Common myeloid progenitor, CD34-positive (primary cell): Measurements from ENCODE around the gene BOK.

Source experiments
- CTCF ChIA-PET: fragments of 350-600 bp; sonication (Branson Sonifier 250); formaldehyde crosslinking; loops from one replicate; lab custom pipeline; 2021; ENCODE audit warnings: antibody characterized with exemption; lab: Charles Lee
- POLR2A ChIA-PET: fragments of 350-600 bp; sonication (Branson Sonifier 250); formaldehyde crosslinking; loops from one replicate; lab custom pipeline; 2021; ENCODE audit warnings: antibody characterized with exemption; lab: Charles Lee
- DNase-seq, 3 donors: peaks; one replicate each; pipeline versions ENCODE4 v3.0.0 to v3.0.0-alpha.2; 2013
- H3K27ac ChIP-seq, 2 experiments: 1 replicate in 1 of 2; 2 replicates in 1 of 2; pipeline ENCODE4 v1.7.0; 2013; ENCODE audit warnings: inconsistent platforms in 2 of 2, low read length in 2 of 2, mild to moderate bottlenecking in 2 of 2, low read depth in 1 of 2, moderate library complexity in 1 of 2; ENCODE audit not compliant: severe bottlenecking in 2 of 2, insufficient read depth in 1 of 2, poor library complexity in 1 of 2
- H3K27me3 ChIP-seq, 5 experiments: replicated peaks in 2 of 5; 1 replicate in 3 of 5; 2 replicates in 2 of 5; pipeline versions ENCODE4 v1.6.1 to v1.7.0; 2013; ENCODE audit warnings: low read length in 4 of 5, mild to moderate bottlenecking in 2 of 5, moderate library complexity in 2 of 5, inconsistent platforms in 1 of 5; ENCODE audit not compliant: insufficient read depth in 5 of 5, control insufficient read depth in 4 of 5
- H3K36me3 ChIP-seq, 4 experiments: 1 replicate in 2 of 4; 2 replicates in 2 of 4; pipeline versions ENCODE4 v1.6.1 to v1.7.0; 2013; ENCODE audit warnings: low read length in 3 of 4, control low read depth in 1 of 4, mild to moderate bottlenecking in 1 of 4; ENCODE audit not compliant: control insufficient read depth in 4 of 4, insufficient read depth in 4 of 4
- H3K4me1 ChIP-seq, 4 experiments: 1 replicate in 3 of 4; 2 replicates in 1 of 4; pipeline versions ENCODE4 v1.6.1 to v1.7.1; 2013; ENCODE audit warnings: low read length in 3 of 4, mild to moderate bottlenecking in 3 of 4, control low read depth in 1 of 4, inconsistent platforms in 1 of 4, moderate library complexity in 1 of 4; ENCODE audit not compliant: control insufficient read depth in 4 of 4, insufficient read depth in 4 of 4; ENCODE audit errors: control extremely low read depth in 1 of 4
- H3K4me3 ChIP-seq, 7 experiments: 1 replicate in 4 of 7; 2 replicates in 3 of 7; pipeline versions ENCODE4 v1.5.1 to v1.7.0; 2013; ENCODE audit warnings: mild to moderate bottlenecking in 7 of 7, low read length in 6 of 7, moderate library complexity in 6 of 7, inconsistent platforms in 2 of 7, low read depth in 2 of 7, control low read depth in 1 of 7; ENCODE audit not compliant: insufficient read depth in 4 of 7, control insufficient read depth in 1 of 7; ENCODE audit errors: extremely low read depth in 1 of 7
- H3K9me3 ChIP-seq, 5 experiments: 1 replicate in 4 of 5; 2 replicates in 1 of 5; pipeline versions ENCODE4 v1.6.1 to v1.7.1; 2013; ENCODE audit warnings: low read length in 4 of 5, mild to moderate bottlenecking in 2 of 5, inconsistent platforms in 1 of 5, low read depth in 1 of 5, moderate library complexity in 1 of 5; ENCODE audit not compliant: control insufficient read depth in 4 of 5, insufficient read depth in 2 of 5; ENCODE audit errors: control extremely low read depth in 1 of 5
- WGBS: methylation state at CpG from one replicate; pipeline ENCODE4 v1.1.5; 2013; ENCODE audit not compliant: insufficient coverage; 5-methylcytosine and 5-hydroxymethylcytosine counted together

The BOK gene

DNA sequence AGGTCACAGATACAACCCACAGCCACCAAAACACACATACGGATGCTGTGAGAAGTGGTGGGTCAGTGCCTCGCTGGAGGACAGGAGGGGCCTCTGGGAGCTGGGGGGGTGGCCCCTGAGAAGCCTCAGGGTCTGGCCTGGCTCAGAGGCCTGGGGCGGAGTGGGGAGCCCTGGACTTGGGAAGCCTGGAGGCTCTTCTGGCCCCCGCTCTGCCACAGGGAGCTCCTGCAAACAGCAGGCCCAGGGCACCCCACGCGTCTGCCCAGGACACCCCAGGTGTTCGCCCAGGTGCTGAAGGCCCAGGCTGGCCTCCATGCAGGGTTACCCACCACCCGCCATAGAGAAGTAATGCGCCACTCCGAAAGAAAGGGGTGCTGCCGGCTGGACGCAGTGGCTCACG, 52.5 kb downstream of the BOK start:
- Histone ChIP-seq H3K27ac (no peak overlapping the region), H3K4me1 (peaks cover 0 to 24% (median 21%) of the 10 kb centered on the region in 4 experiments), H3K27me3 (no peaks in the 10 kb centered on the region), H3K36me3 (peaks cover 0 to 35% (median 10%) of the 10 kb centered on the region in 4 experiments), H3K9me3 (no peaks in the 10 kb centered on the region), H3K4me3 (no peak overlapping the region)
- DNase-seq = no peak
- CTCF ChIA-PET = interaction anchor here (1.0 to 1.1 kb wide), 2 partner anchors 15 to 25 kb away, joined by 4 read pairs; no protein-coding TSS in a partner anchor
- WGBS = 98% methylated on average over 11 of the region's 13 CpGs
- POLR2A ChIA-PET = no interaction called here

DNA sequence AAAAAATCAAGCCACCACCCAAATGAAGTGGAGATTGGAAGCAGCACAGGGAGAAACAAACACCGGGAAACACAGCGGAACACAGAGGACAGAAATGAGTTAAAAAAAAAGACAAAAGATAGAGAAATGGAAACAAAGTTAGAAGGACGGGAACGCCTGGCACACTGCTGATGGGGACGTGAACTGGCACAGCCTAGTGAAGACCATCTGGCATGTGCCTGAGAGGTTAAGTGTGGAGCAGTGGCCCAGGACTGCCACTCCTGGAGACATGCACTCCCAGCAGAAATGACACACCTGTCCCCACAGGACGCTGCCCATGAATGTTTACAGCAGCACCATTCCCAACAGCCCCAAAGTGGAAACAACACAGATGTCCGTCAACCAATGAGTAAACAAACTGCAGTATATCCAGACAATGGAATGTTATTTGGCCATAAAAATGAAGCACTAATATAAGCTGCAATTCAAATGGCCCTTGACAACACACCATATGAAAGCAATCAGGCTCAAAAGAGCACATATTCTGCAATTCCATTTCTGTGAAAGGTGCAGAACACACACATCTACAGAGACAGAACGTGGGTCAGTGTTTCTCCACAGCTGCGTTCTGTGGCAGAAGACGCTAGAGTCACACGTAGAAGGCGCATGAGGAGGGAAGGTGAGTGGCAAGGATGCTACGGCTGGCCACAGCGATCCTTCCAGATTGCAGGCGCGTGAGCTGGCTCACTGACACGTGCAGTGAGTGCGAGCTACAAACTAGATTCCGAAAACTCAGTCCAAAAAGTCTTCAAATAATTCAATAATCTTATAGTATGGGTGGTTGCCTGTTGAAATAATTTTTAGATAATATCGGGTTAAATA, 53.8 kb downstream of the BOK start:
- Histone ChIP-seq H3K4me1 (peaks cover 0 to 31% (median 26%) of the 10 kb centered on the region in 4 experiments), H3K27ac (no peak overlapping the region), H3K36me3 (peaks cover 0 to 25% (median 1%) of the 10 kb centered on the region in 4 experiments), H3K27me3 (no peaks in the 10 kb centered on the region), H3K4me3 (no peak overlapping the region), H3K9me3 (no peaks in the 10 kb centered on the region)
- ChIA-PET POLR2A (no interaction called here), CTCF (interaction anchor here (0.7 to 1.0 kb wide), 2 partner anchors 13 to 177 kb away, joined by 3 read pairs; no protein-coding TSS in a partner anchor)
- 99% methylated on average over 12 of the region's 20 CpGs for WGBS
- DNase-seq = no peak

DNA sequence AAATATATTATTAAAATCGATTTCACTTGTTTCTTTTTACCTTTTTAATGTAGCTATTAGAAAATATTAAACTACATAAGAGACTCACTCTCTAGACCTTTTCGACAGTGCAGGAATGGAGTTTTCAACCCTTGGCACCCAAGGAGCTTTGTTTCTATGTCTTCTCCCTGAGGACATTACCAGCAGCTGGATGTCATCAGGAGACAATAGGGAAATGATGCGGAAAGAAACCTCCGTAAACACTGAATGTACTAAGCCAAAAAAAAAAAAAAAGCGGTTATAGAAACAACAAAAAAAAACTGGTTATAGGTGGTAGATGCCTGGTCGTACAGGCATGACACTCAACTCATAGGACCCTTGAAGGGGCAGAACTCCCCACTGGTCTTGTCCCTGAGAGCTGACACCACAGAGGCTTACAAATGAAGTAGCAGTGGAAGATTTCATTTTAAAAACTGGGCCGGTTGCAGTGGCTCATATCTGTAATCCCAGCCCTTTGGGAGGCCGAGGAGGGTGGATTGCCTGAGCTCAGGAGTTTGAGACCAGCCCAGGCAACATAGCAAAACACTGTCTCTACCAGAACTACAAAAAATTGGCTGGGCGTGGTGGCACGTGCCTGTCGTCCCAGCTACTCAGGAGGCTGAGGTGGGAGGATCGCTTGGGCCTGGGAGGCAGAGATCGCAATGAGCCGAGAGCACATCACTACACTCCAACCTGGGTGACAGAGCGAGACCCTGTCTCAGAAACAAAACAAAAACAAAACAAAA, 54.7 kb downstream of the BOK start:
- CTCF ChIA-PET = interaction anchor here (0.9 to 1.0 kb wide), 2 partner anchors 10 to 12 kb away, joined by 3 read pairs; no protein-coding TSS in a partner anchor
- 93% methylated on average over 4 of the region's 15 CpGs for WGBS
- H3K36me3 ChIP-seq = peaks cover 0 to 20% (median 1%) of the 10 kb centered on the region in 4 experiments
- H3K9me3 ChIP-seq = no peaks in the 10 kb centered on the region
- POLR2A ChIA-PET = no interaction called here
- no peak overlapping the region for H3K4me3 ChIP-seq
- no peak for DNase-seq
- no peaks in the 10 kb centered on the region for H3K27me3 ChIP-seq
- H3K27ac ChIP-seq = no peak overlapping the region
- H3K4me1 ChIP-seq = peaks cover 0 to 39% (median 32%) of the 10 kb centered on the region in 4 experiments

DNA sequence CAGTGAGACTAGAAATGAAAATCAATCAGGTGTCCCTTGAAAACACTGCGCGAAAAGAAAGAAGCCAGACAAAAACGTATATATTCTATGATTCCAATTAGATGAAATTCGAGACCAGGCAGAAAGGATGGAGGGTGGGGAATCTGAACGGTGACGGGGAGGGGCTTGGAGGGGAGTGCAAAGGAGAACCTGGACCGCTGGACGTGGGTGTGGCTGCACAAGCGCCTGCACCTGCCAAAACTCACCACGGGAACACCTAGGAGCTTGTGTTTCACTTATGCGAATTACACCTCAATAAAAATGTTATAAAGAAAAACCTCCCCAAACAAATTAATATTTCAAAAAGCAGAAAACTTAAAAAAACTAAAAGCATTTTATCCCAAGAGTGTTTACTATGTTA, 56.5 kb downstream of the BOK start:
- H3K36me3 ChIP-seq = peaks cover 0 to 17% (median 1%) of the 10 kb centered on the region in 4 experiments
- ChIA-PET POLR2A (interaction anchor here (0.6 kb wide), 1 partner anchor 19 kb away, joined by 3 read pairs; no protein-coding TSS in a partner anchor), CTCF (interaction anchor here (1.3 kb wide), 1 partner anchor 12 kb away, joined by 3 read pairs; no protein-coding TSS in a partner anchor)
- no peak overlapping the region for H3K27ac ChIP-seq
- H3K4me1 ChIP-seq = peaks cover 0 to 22% (median 16%) of the 10 kb centered on the region in 4 experiments
- H3K4me3 ChIP-seq = no peak overlapping the region
- 97% methylated on average over 7 of the region's 11 CpGs for WGBS
- no peaks in the 10 kb centered on the region for H3K27me3 ChIP-seq
- no peak for DNase-seq
- no peaks in the 10 kb centered on the region for H3K9me3 ChIP-seq

DNA sequence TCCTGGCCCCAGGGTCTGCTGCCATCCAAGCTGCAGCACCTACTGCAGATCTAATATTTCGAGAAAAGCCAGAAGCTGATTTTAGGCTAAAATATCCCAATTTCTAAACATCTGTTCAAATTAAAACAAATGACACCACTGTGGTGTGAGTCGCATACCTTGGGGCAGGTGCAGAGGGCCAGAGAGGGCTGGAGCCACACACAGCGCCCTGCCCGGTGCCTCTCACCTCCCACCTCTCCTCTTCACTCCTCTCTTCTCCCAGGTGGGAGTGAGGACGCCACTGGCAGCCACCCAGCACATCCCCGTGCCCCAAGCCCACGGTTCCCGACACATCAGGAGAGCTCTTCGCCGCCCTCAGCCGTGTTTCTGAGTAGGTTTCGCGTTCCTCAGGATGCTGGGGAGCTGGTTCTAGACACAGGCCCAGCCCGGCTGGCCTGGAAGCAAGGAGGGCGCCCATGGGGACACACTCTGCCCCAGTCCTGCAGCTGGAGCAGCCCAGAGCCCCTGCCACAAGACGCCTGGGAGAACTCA, 57.0 kb downstream of the BOK start:
- Histone ChIP-seq H3K27ac (no peak overlapping the region), H3K9me3 (no peaks in the 10 kb centered on the region), H3K27me3 (no peaks in the 10 kb centered on the region), H3K4me1 (peaks cover 0 to 19% (median 13%) of the 10 kb centered on the region in 4 experiments), H3K36me3 (peaks cover 0 to 17% (median 1%) of the 10 kb centered on the region in 4 experiments), H3K4me3 (no peak overlapping the region)
- DNase-seq = no peak
- ChIA-PET POLR2A (interaction anchor here (0.6 kb wide), 1 partner anchor 20 kb away, joined by 3 read pairs; no protein-coding TSS in a partner anchor), CTCF (interaction anchor here (0.5 to 1.3 kb wide), 2 partner anchors 11 to 1622 kb away, joined by 3 read pairs; no protein-coding TSS in a partner anchor)
- 93% methylated on average over 16 of the region's 16 CpGs for WGBS

DNA sequence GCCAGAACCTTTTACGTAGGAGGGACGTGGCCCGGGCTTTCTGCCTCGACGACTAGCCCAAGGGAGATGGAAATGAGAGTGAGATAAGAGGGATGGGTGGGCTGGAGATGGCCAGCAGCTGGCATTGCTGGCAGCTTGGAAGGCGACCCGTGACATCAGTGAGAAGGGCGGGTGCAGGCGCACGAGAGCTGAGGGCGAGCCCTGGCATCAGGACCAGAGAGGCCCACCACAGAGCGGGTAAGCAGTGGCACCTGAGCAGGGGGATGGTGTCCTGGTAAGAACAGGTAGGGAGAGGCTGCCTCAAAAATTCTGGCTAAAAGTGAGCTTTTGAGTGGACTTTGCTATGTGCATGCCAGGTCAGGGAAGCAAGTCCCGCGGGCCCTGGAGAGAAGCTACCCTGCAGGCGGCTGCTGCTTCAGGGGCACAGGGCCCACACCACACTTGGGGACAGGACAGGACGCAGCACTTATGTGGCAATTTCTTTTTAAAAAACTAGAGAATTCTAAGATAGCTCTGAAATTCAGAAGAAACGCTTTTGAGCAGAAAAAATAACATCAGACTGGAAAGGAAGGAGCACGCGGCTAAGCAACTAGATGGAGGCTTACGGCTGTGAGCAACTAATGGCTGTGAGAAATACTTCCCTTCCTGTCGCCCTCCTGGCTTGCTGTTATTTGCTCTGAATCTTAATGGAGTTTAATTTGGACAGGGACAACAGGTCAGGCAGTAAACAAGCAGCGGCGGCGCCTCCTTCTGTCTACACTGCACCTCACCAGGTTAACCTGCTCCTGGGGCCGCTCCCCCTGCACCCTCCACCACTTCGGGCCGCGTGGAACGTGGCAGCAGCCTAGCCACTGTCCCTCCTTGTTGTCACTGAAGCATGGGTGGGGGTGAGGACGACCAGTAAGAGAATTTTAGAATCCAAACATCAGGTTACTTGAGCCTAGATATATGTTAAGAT, 57.9 kb downstream of the BOK start:
- peak overlapping the region in 4 of 7 experiments; percentile 51 to 80 (median 66) for H3K4me3 ChIP-seq
- 97% methylated on average over 29 of the region's 30 CpGs for WGBS
- H3K27me3 ChIP-seq = no peaks in the 10 kb centered on the region
- CTCF ChIA-PET = interaction anchor here (0.5 to 1.3 kb wide), 2 partner anchors 10 to 1623 kb away, joined by 3 read pairs; no protein-coding TSS in a partner anchor
- no peak overlapping the region for H3K27ac ChIP-seq
- H3K36me3 ChIP-seq = peaks cover 0 to 17% (median 1%) of the 10 kb centered on the region in 4 experiments
- DNase-seq = no peak
- H3K9me3 ChIP-seq = no peaks in the 10 kb centered on the region
- POLR2A ChIA-PET = no interaction called here
- H3K4me1 ChIP-seq = peaks cover 0 to 17% (median 10%) of the 10 kb centered on the region in 4 experiments
